Measurements from ENCODE around the gene SIAH3.

The SIAH3 gene

GRCh38 chr13:45784755-45785675, 66.5 kb downstream of the SIAH3 start (continued):
- TF ChIP-seq ZNF544 (tag by site-specific recombination; IDR thresholded peaks at IDR 0.05) (no peak), ZNF16 (tag by site-specific recombination; IDR thresholded peaks at IDR 0.05; ENCODE audit: low read depth) (no peak)

GRCh38 chr13:45783346-45784043, 68.1 kb downstream of the SIAH3 start:
- H3K36me3 ChIP-seq (ENCODE audit: control insufficient read depth in 2 of 2, insufficient read depth in 1 of 2, low read length in 2 of 2): no peaks in the 10 kb centered on the region
- no peak overlapping the region for H3K4me3 ChIP-seq (ENCODE audit: low read depth, low read length)
- H3K9me3 ChIP-seq (ENCODE audit: control insufficient read depth, insufficient read depth, low read depth, low read length): no peaks in the 10 kb centered on the region
- peaks cover 17% of the 10 kb centered on the region for H3K4me1 ChIP-seq (ENCODE audit: control insufficient read depth, insufficient read depth, low read length)
- H3K27ac ChIP-seq (ENCODE audit: extremely low read depth, low read depth, low read length): no peak overlapping the region
- no peak for TF ChIP-seq ZNF341 (tag by site-specific recombination; IDR thresholded peaks at IDR 0.05; ENCODE audit: low read depth)
- TF ChIP-seq ZFHX2 (tag by site-specific recombination; conservative IDR thresholded peaks at IDR 0.05): peak; percentile 67
- TF ChIP-seq ZNF19 (tag by site-specific recombination; IDR thresholded peaks at IDR 0.05; ENCODE audit: low read depth): no peak
- peak; percentile 55; the same call in 1 of the 2 replicates for TF ChIP-seq EGR2 (tag by site-specific recombination; IDR thresholded peaks at IDR 0.05; ENCODE audit: low read depth)
- POLR2A ChIA-PET: no interaction called here
- CTCF ChIA-PET: no interaction called here

GRCh38 chr13:45782327-45783045, 69.1 kb downstream of the SIAH3 start:
- H3K27ac ChIP-seq (ENCODE audit: extremely low read depth, low read depth, low read length): peak overlapping the region; percentile 53; the same call in 1 of the 2 replicates
- CTCF ChIA-PET: interaction anchor here (0.7 kb wide), 1 partner anchor 8 kb away, joined by 3 read pairs; no protein-coding TSS in a partner anchor
- POLR2A ChIA-PET: no interaction called here
- H3K36me3 ChIP-seq (ENCODE audit: control insufficient read depth in 2 of 2, insufficient read depth in 1 of 2, low read length in 2 of 2): no peaks in the 10 kb centered on the region
- TF ChIP-seq WT1 (tag by site-specific recombination; IDR thresholded peaks at IDR 0.05) (peak; percentile 89), TCF7L2 (IDR thresholded peaks at IDR 0.05; ENCODE audit: borderline replicate concordance, low read depth, low read length) (no peak), ZNF621 (tag by site-specific recombination; IDR thresholded peaks at IDR 0.05) (no peak)
- H3K4me3 ChIP-seq (ENCODE audit: low read depth, low read length): no peak overlapping the region
- H3K9me3 ChIP-seq (ENCODE audit: control insufficient read depth, insufficient read depth, low read depth, low read length): no peaks in the 10 kb centered on the region
- H3K4me1 ChIP-seq (ENCODE audit: control insufficient read depth, insufficient read depth, low read length): peaks cover 17% of the 10 kb centered on the region

GRCh38 chr13:45781553-45782326, 69.8 kb downstream of the SIAH3 start:
- H3K9me3 ChIP-seq (ENCODE audit: control insufficient read depth, insufficient read depth, low read depth, low read length): no peaks in the 10 kb centered on the region
- ChIA-PET POLR2A (no interaction called here), CTCF (no interaction called here)
- peak overlapping the region; percentile 53; the same call in 1 of the 2 replicates for H3K27ac ChIP-seq (ENCODE audit: extremely low read depth, low read depth, low read length)
- H3K4me1 ChIP-seq (ENCODE audit: control insufficient read depth, insufficient read depth, low read length): peaks cover 17% of the 10 kb centered on the region
- H3K4me3 ChIP-seq (ENCODE audit: low read depth, low read length): no peak overlapping the region
- H3K36me3 ChIP-seq (ENCODE audit: control insufficient read depth in 2 of 2, insufficient read depth in 1 of 2, low read length in 2 of 2): no peaks in the 10 kb centered on the region
- peak; percentile 54 for TF ChIP-seq ZNF629 (tag by site-specific recombination; IDR thresholded peaks at IDR 0.05)
- TF ChIP-seq ZNF2 (tag by site-specific recombination; IDR thresholded peaks at IDR 0.05): peak; percentile 45
- TF ChIP-seq ZNF561 (tag by site-specific recombination; IDR thresholded peaks at IDR 0.05; ENCODE audit: borderline replicate concordance): no peak; the same call in 1 of the 2 replicates
- TF ChIP-seq HOXC10 (CRISPR knock-in tag; IDR thresholded peaks at IDR 0.05): no peak
- no peak for TF ChIP-seq ZNF76 (tag by site-specific recombination; IDR thresholded peaks at IDR 0.05; ENCODE audit: borderline replicate concordance, low read depth)
- TF ChIP-seq ZNF776 (tag by site-specific recombination; IDR thresholded peaks at IDR 0.05; ENCODE audit: borderline replicate concordance): no peak
- TF ChIP-seq ZNF660 (tag by site-specific recombination; IDR thresholded peaks at IDR 0.05): peak; percentile 71; the same call in 1 of the 2 replicates
- TF ChIP-seq WT1 (tag by site-specific recombination; IDR thresholded peaks at IDR 0.05): peak; percentile 93
- TF ChIP-seq ZNF785 (tag by site-specific recombination; IDR thresholded peaks at IDR 0.05): no peak
- peak; percentile 85 for TF ChIP-seq PRDM6 (tag by site-specific recombination; IDR thresholded peaks at IDR 0.05)
- TF ChIP-seq ZIC2 (tag by site-specific recombination; IDR thresholded peaks at IDR 0.05): no peak; the same call in none of the 2 replicates
- TF ChIP-seq SCRT2 (tag by site-specific recombination; IDR thresholded peaks at IDR 0.05): peak; percentile 98
- peak; percentile 86 for TF ChIP-seq ZNF223 (tag by site-specific recombination; IDR thresholded peaks at IDR 0.05)
- TF ChIP-seq ZSCAN23 (tag by site-specific recombination; IDR thresholded peaks at IDR 0.05): no peak
- no peak for TF ChIP-seq ZNF513 (tag by site-specific recombination; IDR thresholded peaks at IDR 0.05)
- TF ChIP-seq ZNF544 (tag by site-specific recombination; IDR thresholded peaks at IDR 0.05): no peak
